ENCODE data around the gene FBXL20.

The FBXL20 gene

DNA sequence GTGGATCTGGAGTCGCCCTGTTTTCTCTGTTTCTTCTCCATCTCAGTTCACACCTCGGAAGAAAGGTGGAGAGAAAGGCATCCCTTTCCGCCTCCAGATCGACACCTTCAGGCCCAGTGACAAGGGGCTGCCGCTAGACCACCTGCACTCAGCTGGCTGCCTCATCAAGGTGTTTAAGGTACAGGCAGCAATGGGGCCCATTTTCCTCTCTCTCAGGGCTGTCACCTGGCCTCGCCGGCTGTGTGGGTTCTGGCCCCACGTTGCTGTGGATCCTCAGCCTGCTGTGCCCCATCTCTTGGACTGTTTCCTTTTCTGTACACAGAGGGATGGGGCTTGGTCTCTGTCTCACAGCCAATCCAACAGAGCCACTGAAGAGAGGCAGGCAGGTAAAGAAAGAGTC is 158.3 kb downstream of the FBXL20 start:
- H4K20me1 ChIP-seq (ENCODE audit: insufficient read depth, low read length, poor library complexity, severe bottlenecking): no peaks in the 10 kb centered on the region
- peaks cover 26% of the 10 kb centered on the region for H3K4me1 ChIP-seq (ENCODE audit: insufficient read depth, low read length, poor library complexity, severe bottlenecking)
- no peak overlapping the region for H3K4me3 ChIP-seq (ENCODE audit: low read length, poor library complexity, severe bottlenecking)
- H3K27me3 ChIP-seq (ENCODE audit: insufficient read depth, low read length, poor library complexity, severe bottlenecking): no peaks in the 10 kb centered on the region
- peak overlapping the region; percentile 88 for H3K4me2 ChIP-seq (ENCODE audit: low read depth, low read length, poor library complexity, severe bottlenecking)
- H3K79me2 ChIP-seq (ENCODE audit: insufficient read depth, low read length): no peaks in the 10 kb centered on the region
- no peaks in the 10 kb centered on the region for H3K9me2 ChIP-seq (replicated peaks; ENCODE audit: low read depth, low read length)
- no peak for TF ChIP-seq EZH2phosphoT487 (IDR thresholded peaks at IDR 0.05; ENCODE audit: borderline replicate concordance)
- TF ChIP-seq, protein P1, sequence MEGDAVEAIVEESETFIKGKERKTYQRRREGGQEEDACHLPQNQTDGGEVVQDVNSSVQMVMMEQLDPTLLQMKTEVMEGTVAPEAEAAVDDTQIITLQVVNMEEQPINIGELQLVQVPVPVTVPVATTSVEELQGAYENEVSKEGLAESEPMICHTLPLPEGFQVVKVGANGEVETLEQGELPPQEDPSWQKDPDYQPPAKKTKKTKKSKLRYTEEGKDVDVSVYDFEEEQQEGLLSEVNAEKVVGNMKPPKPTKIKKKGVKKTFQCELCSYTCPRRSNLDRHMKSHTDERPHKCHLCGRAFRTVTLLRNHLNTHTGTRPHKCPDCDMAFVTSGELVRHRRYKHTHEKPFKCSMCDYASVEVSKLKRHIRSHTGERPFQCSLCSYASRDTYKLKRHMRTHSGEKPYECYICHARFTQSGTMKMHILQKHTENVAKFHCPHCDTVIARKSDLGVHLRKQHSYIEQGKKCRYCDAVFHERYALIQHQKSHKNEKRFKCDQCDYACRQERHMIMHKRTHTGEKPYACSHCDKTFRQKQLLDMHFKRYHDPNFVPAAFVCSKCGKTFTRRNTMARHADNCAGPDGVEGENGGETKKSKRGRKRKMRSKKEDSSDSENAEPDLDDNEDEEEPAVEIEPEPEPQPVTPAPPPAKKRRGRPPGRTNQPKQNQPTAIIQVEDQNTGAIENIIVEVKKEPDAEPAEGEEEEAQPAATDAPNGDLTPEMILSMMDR (conservative IDR thresholded peaks at IDR 0.05; ENCODE audit: low read length): no peak
- no peak overlapping the region for H2AFZ ChIP-seq (ENCODE audit: low read length)
- H3K36me3 ChIP-seq (ENCODE audit: insufficient read depth, low read length): no peaks in the 10 kb centered on the region
- H3F3A ChIP-seq (ENCODE audit: low read depth): peaks cover 4% of the 10 kb centered on the region; the same call in 1 of the 2 replicates
- no peaks in the 10 kb centered on the region for H3K9me3 ChIP-seq (ENCODE audit: insufficient read depth, low read depth, low read length)
- H3K9ac ChIP-seq (ENCODE audit: low read depth, low read length, poor library complexity, severe bottlenecking): peak overlapping the region; percentile 60

DNA sequence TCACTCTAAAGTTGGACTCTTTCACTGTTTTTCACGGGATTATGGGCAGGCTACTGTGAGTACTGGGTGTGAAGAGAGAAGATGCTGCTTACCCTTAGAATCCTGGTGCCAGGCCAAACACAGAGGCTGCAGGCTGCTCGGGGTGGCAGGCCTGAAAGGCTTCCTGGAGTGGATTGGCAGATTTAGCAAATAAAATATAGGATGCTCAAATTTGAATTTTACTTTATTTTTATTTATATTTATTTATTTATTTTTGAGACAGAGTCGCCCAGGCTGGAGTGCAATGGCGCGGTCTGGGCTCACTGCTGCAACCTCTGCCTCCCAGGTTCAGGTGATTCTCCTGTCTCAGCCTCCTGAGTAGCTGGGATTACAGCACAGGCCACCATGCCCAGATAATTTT is 160.8 kb downstream of the FBXL20 start:
- Histone ChIP-seq H3K4me3 (ENCODE audit: low read length, poor library complexity, severe bottlenecking) (no peak overlapping the region), H3K9ac (ENCODE audit: low read depth, low read length, poor library complexity, severe bottlenecking) (no peak overlapping the region), H4K20me1 (ENCODE audit: insufficient read depth, low read length, poor library complexity, severe bottlenecking) (no peaks in the 10 kb centered on the region), H2AFZ (ENCODE audit: low read length) (no peak overlapping the region), H3K79me2 (ENCODE audit: insufficient read depth, low read length) (no peaks in the 10 kb centered on the region), H3K4me2 (ENCODE audit: low read depth, low read length, poor library complexity, severe bottlenecking) (no peak overlapping the region), H3K9me2 (replicated peaks; ENCODE audit: low read depth, low read length) (no peaks in the 10 kb centered on the region), H3K36me3 (ENCODE audit: insufficient read depth, low read length) (no peaks in the 10 kb centered on the region), H3F3A (ENCODE audit: low read depth) (peaks cover 4% of the 10 kb centered on the region; the same call in 1 of the 2 replicates), H3K27me3 (ENCODE audit: insufficient read depth, low read length, poor library complexity, severe bottlenecking) (no peaks in the 10 kb centered on the region), H3K9me3 (ENCODE audit: insufficient read depth, low read depth, low read length) (no peaks in the 10 kb centered on the region), H3K4me1 (ENCODE audit: insufficient read depth, low read length, poor library complexity, severe bottlenecking) (peaks cover 40% of the 10 kb centered on the region)
- TF ChIP-seq EZH2phosphoT487 (IDR thresholded peaks at IDR 0.05; ENCODE audit: borderline replicate concordance): no peak
- TF ChIP-seq, protein P1 (conservative IDR thresholded peaks at IDR 0.05; ENCODE audit: low read length): no peak

DNA sequence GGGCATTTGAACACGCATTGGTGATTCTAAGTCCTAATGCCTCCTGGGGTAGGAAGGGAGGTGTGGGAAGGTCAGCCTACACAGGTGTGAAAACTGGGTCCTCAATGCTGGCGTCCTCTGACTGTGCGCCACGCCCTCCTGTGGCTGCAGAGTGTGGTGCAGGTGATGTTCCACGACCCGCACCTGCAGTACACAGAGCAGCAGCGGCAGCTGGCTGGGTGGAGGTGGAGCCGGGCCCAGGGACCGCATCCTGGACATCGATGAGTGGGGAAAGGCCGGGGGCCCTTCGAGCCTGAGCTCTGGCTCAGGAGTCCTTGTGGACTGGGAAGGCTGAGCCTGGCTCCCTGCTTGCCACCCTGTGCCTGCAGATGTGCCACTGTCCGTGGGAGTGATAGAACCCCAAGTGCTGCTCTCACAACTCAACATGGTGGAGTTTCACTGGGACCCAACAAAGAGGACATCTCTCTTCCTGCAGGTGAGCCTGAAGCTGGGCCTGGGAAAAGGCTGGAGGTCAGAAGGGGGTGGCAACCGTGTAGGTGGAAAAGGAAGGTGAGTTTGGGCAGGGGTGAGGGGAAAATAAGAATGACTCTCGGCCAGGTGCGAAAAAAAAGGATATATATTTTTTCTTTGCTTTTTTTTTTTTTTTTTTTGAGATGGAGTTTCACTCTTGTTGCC is 161.6 kb downstream of the FBXL20 start:
- Histone ChIP-seq H3F3A (ENCODE audit: low read depth) (peaks cover 4% of the 10 kb centered on the region; the same call in 1 of the 2 replicates), H3K4me3 (ENCODE audit: low read length, poor library complexity, severe bottlenecking) (no peak overlapping the region), H4K20me1 (ENCODE audit: insufficient read depth, low read length, poor library complexity, severe bottlenecking) (no peaks in the 10 kb centered on the region), H3K27me3 (ENCODE audit: insufficient read depth, low read length, poor library complexity, severe bottlenecking) (no peaks in the 10 kb centered on the region), H3K4me1 (ENCODE audit: insufficient read depth, low read length, poor library complexity, severe bottlenecking) (peaks cover 36% of the 10 kb centered on the region), H3K79me2 (ENCODE audit: insufficient read depth, low read length) (no peaks in the 10 kb centered on the region), H3K9me3 (ENCODE audit: insufficient read depth, low read depth, low read length) (no peaks in the 10 kb centered on the region), H3K9ac (ENCODE audit: low read depth, low read length, poor library complexity, severe bottlenecking) (no peak overlapping the region), H3K36me3 (ENCODE audit: insufficient read depth, low read length) (no peaks in the 10 kb centered on the region), H3K4me2 (ENCODE audit: low read depth, low read length, poor library complexity, severe bottlenecking) (no peak overlapping the region), H2AFZ (ENCODE audit: low read length) (no peak overlapping the region), H3K9me2 (replicated peaks; ENCODE audit: low read depth, low read length) (no peaks in the 10 kb centered on the region)
- TF ChIP-seq, protein P1 (conservative IDR thresholded peaks at IDR 0.05; ENCODE audit: low read length): peak; percentile 80
- TF ChIP-seq EZH2phosphoT487 (IDR thresholded peaks at IDR 0.05; ENCODE audit: borderline replicate concordance): no peak

Measured in Loucy (cell line).